H1 (cell line): ENCODE measurements around the gene TFAP2A. TPM values are rescaled to one million over a fixed set of nuclear protein-coding genes. Genes with fewer than 3 reads are reported as not detected.

ENCODE experiments used
- CTCF ChIA-PET: fragments of 300-600 bp; sonication (Branson Sonifier 250); formaldehyde crosslinking; loops from one replicate; lab custom pipeline; 2021; ENCODE audit not compliant: partially characterized antibody; lab: Charles Lee
- POLR2A ChIA-PET: fragments of 300-600 bp; sonication (Branson Sonifier 250); formaldehyde crosslinking; loops from one replicate; lab custom pipeline; 2021; ENCODE audit warnings: inconsistent platforms; ENCODE audit not compliant: partially characterized antibody; lab: Charles Lee
- DNase-seq, 2 experiments: peaks; one replicate each; pipeline versions ENCODE4 v3.0.0 to v3.0.0-alpha.2; 2010 to 2022; ENCODE audit warnings: low spot score in 2 of 2, low read depth in 1 of 2, mixed read lengths in 1 of 2
- FAIRE-seq: peaks from 2 replicates; lab custom pipeline; 2011; peaks lifted over from hg19 to GRCh38; lab: Jason Lieb, UNC
- H2AFZ ChIP-seq: 2 replicates; pipeline ENCODE4 v1.8.1; 2012; ENCODE audit warnings: low read length, inconsistent platforms
- H2AK5ac ChIP-seq: 2 replicates; pipeline ENCODE4 v1.6.1; 2013; ENCODE audit warnings: low read depth, low read length
- H2BK120ac ChIP-seq: replicated peaks from 2 replicates; pipeline ENCODE3; 2013; ENCODE audit warnings: low read depth, low read length, inconsistent platforms
- H2BK12ac ChIP-seq: 2 replicates; pipeline ENCODE4 v1.6.1; 2013; ENCODE audit warnings: low read depth, low read length
- H2BK15ac ChIP-seq: 2 replicates; pipeline ENCODE4 v1.6.1; 2013; ENCODE audit warnings: low read length
- H2BK20ac ChIP-seq: 2 replicates; pipeline ENCODE4 v1.6.1; 2013; ENCODE audit warnings: low read length
- H2BK5ac ChIP-seq: 2 replicates; pipeline ENCODE4 v1.6.1; 2013; ENCODE audit warnings: low read depth, low read length
- H3K14ac ChIP-seq: 2 replicates; pipeline ENCODE4 v1.6.1; 2013; ENCODE audit warnings: inconsistent platforms; ENCODE audit not compliant: insufficient read length
- H3K18ac ChIP-seq: 2 replicates; pipeline ENCODE4 v1.6.1; 2013; ENCODE audit warnings: low read length; ENCODE audit errors: extremely low read depth
- H3K23ac ChIP-seq: 2 replicates; pipeline ENCODE4 v1.6.1; 2013; ENCODE audit warnings: inconsistent platforms; ENCODE audit not compliant: insufficient read length
- H3K23me2 ChIP-seq: 2 replicates; pipeline ENCODE4 v1.6.1; 2013; ENCODE audit warnings: low read depth, low read length
- H3K27ac ChIP-seq: 2 replicates; pipeline ENCODE4 v1.6.1; 2011; ENCODE audit warnings: low read depth, low read length, inconsistent platforms
- H3K27me3 ChIP-seq, 4 experiments: replicated peaks in 1 of 4; 1 replicate in 1 of 4; 2 replicates in 3 of 4; pipeline versions ENCODE4 v1.6.1 to v1.8.1; 2011 to 2013; ENCODE audit warnings: low read length in 3 of 4, mild to moderate bottlenecking in 3 of 4, inconsistent platforms in 2 of 4, mixed read lengths in 2 of 4, moderate library complexity in 1 of 4; ENCODE audit not compliant: control insufficient read depth in 3 of 4, insufficient read depth in 3 of 4; ENCODE audit errors: extremely low read depth in 1 of 4
- H3K36me3 ChIP-seq, 4 experiments: 2 replicates each; pipeline versions ENCODE4 v1.6.1 to v1.8.1; 2011 to 2013; ENCODE audit warnings: mild to moderate bottlenecking in 4 of 4, low read length in 3 of 4, moderate library complexity in 2 of 4, control low read depth in 1 of 4, inconsistent platforms in 1 of 4; ENCODE audit not compliant: insufficient read depth in 4 of 4, control insufficient read depth in 2 of 4
- H3K4ac ChIP-seq: replicated peaks from 2 replicates; pipeline ENCODE3; 2013; ENCODE audit warnings: low read length, low read depth, mixed read lengths, inconsistent platforms; ENCODE audit not compliant: insufficient read length
- H3K4me1 ChIP-seq, 4 experiments: replicated peaks in 1 of 4; 1 replicate in 1 of 4; 2 replicates in 3 of 4; pipeline versions ENCODE4 v1.6.1 to v1.8.1; 2011 to 2013; ENCODE audit warnings: low read length in 3 of 4, inconsistent platforms in 2 of 4, mixed read lengths in 1 of 4; ENCODE audit not compliant: insufficient read depth in 4 of 4, control insufficient read depth in 3 of 4
- H3K4me2 ChIP-seq, 2 experiments: 2 replicates each; pipeline versions ENCODE4 v1.6.1 to v1.8.1; 2011 to 2013; ENCODE audit warnings: low read depth in 2 of 2, low read length in 2 of 2, control low read depth in 1 of 2, inconsistent platforms in 1 of 2, mild to moderate bottlenecking in 1 of 2; ENCODE audit not compliant: insufficient read depth in 1 of 2
- H3K4me3 ChIP-seq, 4 experiments: fragments of 200-600, 300-600 bp in 1 of 4; sonication (generic), shearing (Covaris generic), sonication (Bioruptor Twin) in 1 of 4; 2 replicates each; pipeline versions ENCODE4 v1.5.1 to v1.8.1; 2011 to 2016; ENCODE audit warnings: low read length in 4 of 4, low read depth in 3 of 4, control low read depth in 2 of 4, inconsistent platforms in 2 of 4, mild to moderate bottlenecking in 2 of 4, mixed read lengths in 1 of 4, moderate library complexity in 1 of 4; ENCODE audit not compliant: insufficient read depth in 2 of 4; ENCODE audit errors: extremely low read depth in 1 of 4
- H3K56ac ChIP-seq: replicated peaks from 2 replicates; pipeline ENCODE3; 2013; ENCODE audit warnings: low read depth, mild to moderate bottlenecking, mixed read lengths, low read length, inconsistent platforms; ENCODE audit not compliant: insufficient read length
- H3K79me1 ChIP-seq: 2 replicates; pipeline ENCODE4 v1.6.1; 2013; ENCODE audit warnings: low read depth, low read length, control low read depth
- H3K79me2 ChIP-seq, 2 experiments: 2 replicates each; pipeline versions ENCODE4 v1.6.1 to v1.8.1; 2012 to 2013; ENCODE audit warnings: low read length in 2 of 2, mild to moderate bottlenecking in 2 of 2, inconsistent platforms in 1 of 2; ENCODE audit not compliant: insufficient read depth in 2 of 2, control insufficient read depth in 1 of 2
- H3K9ac ChIP-seq, 4 experiments: replicated peaks in 1 of 4; 1 replicate in 1 of 4; 2 replicates in 3 of 4; pipeline versions ENCODE4 v1.6.1 to v1.8.1; 2011 to 2013; ENCODE audit warnings: low read depth in 3 of 4, low read length in 3 of 4, control low read depth in 2 of 4, mild to moderate bottlenecking in 2 of 4, moderate library complexity in 2 of 4, inconsistent platforms in 1 of 4; ENCODE audit errors: extremely low read depth in 1 of 4
- H3K9me3 ChIP-seq, 2 experiments: 2 replicates each; pipeline versions ENCODE4 v1.6.1 to v1.8.1; 2012 to 2013; ENCODE audit warnings: mild to moderate bottlenecking in 2 of 2, moderate library complexity in 2 of 2, control low read depth in 1 of 2, inconsistent platforms in 1 of 2, low read depth in 1 of 2, low read length in 1 of 2, mixed read lengths in 1 of 2; ENCODE audit not compliant: insufficient read depth in 2 of 2
- H4K20me1 ChIP-seq, 2 experiments: replicated peaks in 1 of 2; 2 replicates each; pipeline versions ENCODE3 to v1.8.1; 2011 to 2013; ENCODE audit warnings: inconsistent platforms in 2 of 2, low read length in 2 of 2, mild to moderate bottlenecking in 1 of 2; ENCODE audit not compliant: insufficient read depth in 2 of 2, control insufficient read depth in 1 of 2
- H4K5ac ChIP-seq: 2 replicates; pipeline ENCODE4 v1.6.1; 2013; ENCODE audit warnings: low read length, low read depth, mixed read lengths, inconsistent platforms; ENCODE audit not compliant: insufficient read length
- H4K8ac ChIP-seq: 2 replicates; pipeline ENCODE4 v1.8.0; 2013; ENCODE audit warnings: mild to moderate bottlenecking, moderate library complexity, low read length, inconsistent platforms; ENCODE audit not compliant: insufficient read depth; ENCODE audit errors: extremely low read depth
- H4K91ac ChIP-seq: replicated peaks from 2 replicates; pipeline ENCODE3; 2013; ENCODE audit warnings: low read length, mixed read lengths, inconsistent platforms; ENCODE audit not compliant: insufficient read length
- YY1 ChIP-seq: IDR thresholded peaks from 2 replicates; pipeline ENCODE4 v1.6.1; 2011; ENCODE audit warnings: low read depth, mild to moderate bottlenecking, low read length
- WGBS, 2 experiments: shearing (Covaris generic) in 1 of 2; methylation state at CpG; one replicate each; pipeline versions ENCODE4 v1.1.6 to v1.1.7; 2013 to 2015; ENCODE audit warnings: low lambda C conversion rate in 2 of 2, mixed read lengths in 2 of 2, inconsistent platforms in 1 of 2, low coverage in 1 of 2, missing lambda C conversion rate in 1 of 2; ENCODE audit not compliant: insufficient replicate concordance in 2 of 2, insufficient coverage in 1 of 2, insufficient read length in 1 of 2; ENCODE audit errors: extremely low coverage in 1 of 2, missing lambda C conversion rate in 1 of 2; 5-methylcytosine and 5-hydroxymethylcytosine counted together
- polyA plus RNA-seq, 7 experiments: library from polyadenylated mRNA; depleted of rRNA in 3 of 7; stranded (reverse) in 5 of 7; unstranded in 2 of 7; fragments of >200 nt in 5 of 7; fragments of 200-250 nt in 2 of 7; gene quantifications; 1 replicate in 5 of 7; 2 replicates in 1 of 7; 4 replicates in 1 of 7; pipeline versions ENCODE4 v1.2.1 to v1.2.3, GENCODE V29; 2011 to 2013; ENCODE audit warnings: missing spikeins in 2 of 7, mixed read lengths in 2 of 7
- total RNA-seq: library from RNA; stranded (reverse); fragmentation: NEBNext Ultra II Directional; extraction: Animal tissue kit (Norgen Biotek cat#: 25700); gene quantifications from 2 replicates; pipeline ENCODE4 v1.2.1, GENCODE V29; 2021

TFAP2A gene
- total and polyA plus RNA-seq, 2 of the 8 experiments (the other 6 are each of a cell fraction or from before 2014, with no cell fraction given), result 0.23 TPM; not detected in 1

DNA sequence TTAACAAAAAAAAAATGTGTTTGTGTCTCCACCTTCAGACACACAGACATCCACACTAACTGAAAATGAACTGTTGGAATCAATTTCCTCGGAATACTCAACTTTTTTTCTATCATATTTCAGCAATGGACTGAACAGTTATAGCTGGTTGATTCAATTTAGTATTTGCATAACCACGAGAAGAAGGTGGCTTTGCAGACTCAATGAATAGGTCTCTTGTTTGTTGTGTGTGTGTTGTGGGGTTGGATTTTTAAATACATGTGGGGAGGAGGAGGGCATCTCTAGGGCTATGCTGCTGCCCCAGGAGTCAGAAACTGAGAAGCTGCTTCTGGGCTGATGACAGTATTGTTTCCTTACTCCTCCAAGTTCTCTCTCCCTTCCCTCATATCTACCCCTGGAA lies 28.7 kb downstream of the TFAP2A start:
- H2AK5ac ChIP-seq, result no peak overlapping the region
- no peak for TF ChIP-seq YY1

More for the DNA sequence above, 28.7 kb downstream of the TFAP2A start:
- no peak overlapping the region for H4K8ac ChIP-seq
- no peak overlapping the region for H2BK15ac ChIP-seq
- no peak overlapping the region for H3K14ac ChIP-seq
- H3K4me2 ChIP-seq, result peak overlapping the region in 1 of 2 experiments; percentile 83; a peak in 2 of 4 replicates
- H2BK20ac ChIP-seq, result no peak overlapping the region
- H3K36me3 ChIP-seq, result peaks cover 0 to 11% (median 0%) of the 10 kb centered on the region in 4 experiments; a peak in 1 of 8 replicates
- no peak overlapping the region for H4K5ac ChIP-seq
- no peaks in the 10 kb centered on the region for H3K9me3 ChIP-seq
- no peak overlapping the region for H2BK12ac ChIP-seq
- peaks cover 11 to 49% (median 35%) of the 10 kb centered on the region in 4 experiments for H3K4me1 ChIP-seq
- peaks cover 90 to 100% (median 97%) of the 10 kb centered on the region in 4 experiments for H3K27me3 ChIP-seq
- H3K9ac ChIP-seq, result no peak overlapping the region
- no peak for FAIRE-seq
- WGBS, 2 experiments, result 12% methylated on average over 2 of the region's 2 CpGs; no CpG with 5 or more reads in 1 of the 2 experiments
- POLR2A ChIA-PET, result interaction anchor here (1.0 to 1.2 kb wide), 3 partner anchors 14 to 36 kb away, joined by 3 to 4 read pairs (median 3); no protein-coding TSS in a partner anchor
- no peaks in the 10 kb centered on the region; the same call in 1 of the 2 replicates for H3K23me2 ChIP-seq
- no peak overlapping the region for H3K4ac ChIP-seq
- peaks cover 9 to 23% of the 10 kb centered on the region in 2 experiments for H4K20me1 ChIP-seq
- DNase-seq, result no peak
- no peak overlapping the region for H2BK5ac ChIP-seq
- H3K79me2 ChIP-seq, result no peaks in the 10 kb centered on the region
- H4K91ac ChIP-seq, result no peak overlapping the region
- CTCF ChIA-PET, result interaction anchor here (0.6 to 17.2 kb wide), 4 partner anchors 33 to 460 kb away, joined by 3 to 365 read pairs (median 3); partner anchors contain the start of gene TFAP2A
- H3K79me1 ChIP-seq, result no peaks in the 10 kb centered on the region
- H3K27ac ChIP-seq, result no peak overlapping the region
- no peak overlapping the region for H2AFZ ChIP-seq
- no peak overlapping the region for H3K18ac ChIP-seq
- H3K23ac ChIP-seq, result no peak overlapping the region
- no peak overlapping the region for H3K4me3 ChIP-seq
- H2BK120ac ChIP-seq, result no peak overlapping the region
- no peak overlapping the region for H3K56ac ChIP-seq
